Activated T-helper 17 cell treated with anti-CD3 and anti-CD28 coated beads, Interleukin-2, amount 50 U/mL, for 72 hours (primary cell): ENCODE results near the gene ACOT7. TPM values are rescaled to one million over a fixed set of nuclear protein-coding genes. Genes with fewer than 3 reads are reported as not detected.

ENCODE experiments used
- ATAC-seq: fragments of 150-1000 bp; cut with Tn5 transposase; replicated peaks from 2 replicates; pipeline ENCODE4 v1.10.0; 2021; ENCODE audit warnings: mild to moderate bottlenecking, moderate library complexity
- H3K27ac Mint-ChIP-seq: one replicate; pipeline ENCODE4 v1.8.0; 2022; ENCODE audit warnings: mixed read lengths
- H3K27me3 Mint-ChIP-seq: one replicate; pipeline ENCODE4 v1.8.0; 2022; ENCODE audit warnings: mixed read lengths
- H3K36me3 Mint-ChIP-seq: one replicate; pipeline ENCODE4 v1.8.0; 2022; ENCODE audit warnings: low read depth, mild to moderate bottlenecking, mixed read lengths
- H3K4me1 Mint-ChIP-seq: one replicate; pipeline ENCODE4 v1.8.0; 2022; ENCODE audit warnings: mixed read lengths
- H3K4me3 Mint-ChIP-seq: one replicate; pipeline ENCODE4 v1.8.0; 2022; ENCODE audit warnings: mild to moderate bottlenecking, mixed read lengths
- H3K9me3 Mint-ChIP-seq: one replicate; pipeline ENCODE4 v1.8.0; 2022; ENCODE audit warnings: mixed read lengths
- total RNA-seq, 2 donors: library from RNA; stranded (reverse); gene quantifications; one replicate each; pipeline ENCODE4 v1.2.3, GENCODE V29; 2022

Gene ACOT7
- total RNA-seq, 2 donors from 2014 or later = 43.5 to 96.3 TPM

GRCh38 chr1:6336776-6337622, 56.6 kb downstream of the ACOT7 start:
- Mint-ChIP-seq H3K4me1 (no peaks in the 10 kb centered on the region), H3K36me3 (no peaks in the 10 kb centered on the region), H3K27ac (no peak overlapping the region), H3K27me3 (no peaks in the 10 kb centered on the region), H3K4me3 (no peak overlapping the region), H3K9me3 (no peaks in the 10 kb centered on the region)
- ATAC-seq = no peak

- H3K4me1 Mint-ChIP-seq = no peaks in the 10 kb centered on the region
- no peak for ATAC-seq
- H3K27ac Mint-ChIP-seq = no peak overlapping the region
- H3K4me3 Mint-ChIP-seq = no peak overlapping the region
- no peaks in the 10 kb centered on the region for H3K27me3 Mint-ChIP-seq
- peaks cover 11% of the 10 kb centered on the region for H3K36me3 Mint-ChIP-seq
- H3K9me3 Mint-ChIP-seq = no peaks in the 10 kb centered on the region
These were observed 59.1 kb downstream of the ACOT7 start for GRCh38 chr1:6334261-6334993.

GRCh38 chr1:6332821-6333220, 60.7 kb downstream of the ACOT7 start:
- no peaks in the 10 kb centered on the region for H3K9me3 Mint-ChIP-seq
- H3K27ac Mint-ChIP-seq = no peak overlapping the region
- no peaks in the 10 kb centered on the region for H3K4me1 Mint-ChIP-seq
- peaks cover 11% of the 10 kb centered on the region for H3K36me3 Mint-ChIP-seq
- H3K4me3 Mint-ChIP-seq = no peak overlapping the region
- no peaks in the 10 kb centered on the region for H3K27me3 Mint-ChIP-seq
- ATAC-seq = no peak

- no peaks in the 10 kb centered on the region for H3K27me3 Mint-ChIP-seq
- peaks cover 11% of the 10 kb centered on the region for H3K36me3 Mint-ChIP-seq
- H3K4me1 Mint-ChIP-seq = no peaks in the 10 kb centered on the region
- no peaks in the 10 kb centered on the region for H3K9me3 Mint-ChIP-seq
- no peak overlapping the region for H3K4me3 Mint-ChIP-seq
- ATAC-seq = no peak
- no peak overlapping the region for H3K27ac Mint-ChIP-seq
These were observed 61.9 kb downstream of the ACOT7 start for GRCh38 chr1:6331543-6332273.

GRCh38 chr1:6330410-6330911, 63.1 kb downstream of the ACOT7 start:
- ATAC-seq = no peak
- Mint-ChIP-seq H3K27ac (no peak overlapping the region), H3K27me3 (no peaks in the 10 kb centered on the region), H3K4me1 (no peaks in the 10 kb centered on the region), H3K36me3 (peaks cover 19% of the 10 kb centered on the region), H3K4me3 (no peak overlapping the region), H3K9me3 (no peaks in the 10 kb centered on the region)

GRCh38 chr1:6329851-6330250, 63.7 kb downstream of the ACOT7 start:
- ATAC-seq = no peak
- Mint-ChIP-seq H3K27ac (no peak overlapping the region), H3K27me3 (no peaks in the 10 kb centered on the region), H3K36me3 (peaks cover 19% of the 10 kb centered on the region), H3K9me3 (no peaks in the 10 kb centered on the region), H3K4me1 (no peaks in the 10 kb centered on the region), H3K4me3 (no peak overlapping the region)

GRCh38 chr1:6329396-6329795, 64.2 kb downstream of the ACOT7 start:
- H3K9me3 Mint-ChIP-seq = no peaks in the 10 kb centered on the region
- peaks cover 19% of the 10 kb centered on the region for H3K36me3 Mint-ChIP-seq
- no peak overlapping the region for H3K4me3 Mint-ChIP-seq
- no peaks in the 10 kb centered on the region for H3K27me3 Mint-ChIP-seq
- ATAC-seq = no peak
- no peak overlapping the region for H3K27ac Mint-ChIP-seq
- H3K4me1 Mint-ChIP-seq = no peaks in the 10 kb centered on the region

- ATAC-seq = no peak
- Mint-ChIP-seq H3K4me3 (no peak overlapping the region), H3K27ac (no peak overlapping the region), H3K4me1 (no peaks in the 10 kb centered on the region), H3K27me3 (no peaks in the 10 kb centered on the region), H3K9me3 (no peaks in the 10 kb centered on the region), H3K36me3 (peaks cover 19% of the 10 kb centered on the region)
These were observed 64.9 kb downstream of the ACOT7 start for GRCh38 chr1:6328696-6329095.

GRCh38 chr1:6328091-6328490, 65.5 kb downstream of the ACOT7 start:
- Mint-ChIP-seq H3K36me3 (peaks cover 19% of the 10 kb centered on the region), H3K4me1 (no peaks in the 10 kb centered on the region), H3K27ac (no peak overlapping the region), H3K4me3 (no peak overlapping the region), H3K27me3 (no peaks in the 10 kb centered on the region), H3K9me3 (no peaks in the 10 kb centered on the region)
- ATAC-seq = no peak

GRCh38 chr1:6325482-6325881, 68.1 kb downstream of the ACOT7 start:
- peaks cover 13% of the 10 kb centered on the region for H3K36me3 Mint-ChIP-seq
- no peaks in the 10 kb centered on the region for H3K27me3 Mint-ChIP-seq
- ATAC-seq = no peak
- H3K4me3 Mint-ChIP-seq = no peak overlapping the region
- no peaks in the 10 kb centered on the region for H3K4me1 Mint-ChIP-seq
- H3K27ac Mint-ChIP-seq = no peak overlapping the region
- no peaks in the 10 kb centered on the region for H3K9me3 Mint-ChIP-seq

GRCh38 chr1:6322161-6322560, 71.4 kb downstream of the ACOT7 start:
- Mint-ChIP-seq H3K36me3 (peaks cover 14% of the 10 kb centered on the region), H3K4me3 (no peak overlapping the region), H3K4me1 (no peaks in the 10 kb centered on the region), H3K27me3 (no peaks in the 10 kb centered on the region), H3K27ac (no peak overlapping the region), H3K9me3 (no peaks in the 10 kb centered on the region)
- no peak for ATAC-seq

- Mint-ChIP-seq H3K27me3 (no peaks in the 10 kb centered on the region), H3K36me3 (peaks cover 15% of the 10 kb centered on the region), H3K4me3 (no peak overlapping the region), H3K27ac (no peak overlapping the region), H3K9me3 (no peaks in the 10 kb centered on the region), H3K4me1 (no peaks in the 10 kb centered on the region)
- ATAC-seq = no peak
These were observed 72.4 kb downstream of the ACOT7 start for GRCh38 chr1:6321205-6321604.

GRCh38 chr1:6317098-6317760, 76.3 kb downstream of the ACOT7 start:
- peaks cover 27% of the 10 kb centered on the region for H3K36me3 Mint-ChIP-seq
- H3K9me3 Mint-ChIP-seq = no peaks in the 10 kb centered on the region
- ATAC-seq = no peak
- H3K27ac Mint-ChIP-seq = no peak overlapping the region
- no peaks in the 10 kb centered on the region for H3K4me1 Mint-ChIP-seq
- no peaks in the 10 kb centered on the region for H3K27me3 Mint-ChIP-seq
- H3K4me3 Mint-ChIP-seq = no peak overlapping the region
